A549 (cell line): Measurements from ENCODE around the gene CABCOCO1. TPM values are rescaled to one million over a fixed set of nuclear protein-coding genes. Genes with fewer than 3 reads are reported as not detected.

Source experiments
- ATAC-seq, 2 experiments: fragments of 200-7000 bp in 1 of 2; fragments of >200 bp in 1 of 2; cut with Nextera tagmentation in 1 of 2; cut with Tn5 transposase in 1 of 2; 3 replicates each; pipeline versions ENCODE4 v1.8.0 to v1.9.1; 2018 to 2020; ENCODE audit warnings: mild to moderate bottlenecking in 1 of 2, moderate library complexity in 1 of 2
- CTCF ChIA-PET: fragments of 300-600 bp; sonication (Branson Sonifier 250); formaldehyde crosslinking; extraction: SDS; loops from one replicate; lab custom pipeline; 2021; ENCODE audit warnings: antibody characterized with exemption, inconsistent platforms; lab: Yijun Ruan, JAX
- POLR2A ChIA-PET: fragments of 350-600 bp; formaldehyde crosslinking; extraction: SDS; loops from one replicate; lab custom pipeline; 2021; ENCODE audit warnings: antibody characterized with exemption, inconsistent platforms; lab: Yijun Ruan, JAX
- DNase-seq, 2 experiments: peaks; one replicate each; pipeline versions ENCODE4 v3.0.0 to v3.0.0-alpha.2; 2011 to 2016; ENCODE audit warnings: low read depth in 1 of 2, low spot score in 1 of 2
- FAIRE-seq: peaks from 2 replicates; lab custom pipeline; 2011; peaks lifted over from hg19 to GRCh38; lab: Jason Lieb, UNC
- H3K27ac ChIP-seq, 2 experiments: fragments of >200 bp; sonication (Bioruptor Twin); formaldehyde crosslinking; 3 replicates each; pipeline ENCODE4 v1.5.1; 2016 to 2017
- H3K4me1 ChIP-seq: fragments of >200 bp; sonication (Bioruptor Twin); formaldehyde crosslinking; 3 replicates; pipeline ENCODE4 v1.6.1; 2016
- H3K4me2 ChIP-seq: fragments of >200 bp; sonication (Bioruptor Twin); formaldehyde crosslinking; 3 replicates; pipeline ENCODE4 v1.6.1; 2016
- H3K4me3 ChIP-seq: fragments of >200 bp; sonication (Bioruptor Twin); formaldehyde crosslinking; 3 replicates; pipeline ENCODE4 v1.5.1; 2016
- H3K9me3 ChIP-seq: fragments of >200 bp; sonication (Bioruptor Twin); formaldehyde crosslinking; 3 replicates; pipeline ENCODE4 v1.6.1; 2016
- CBX8 ChIP-seq: fragments of 200-600 bp; sonication (generic); IDR thresholded peaks from 2 replicates; pipeline ENCODE4 v1.6.1; 2016
- CTCF ChIP-seq: fragments of >200 bp; sonication (Bioruptor Twin); formaldehyde crosslinking; IDR thresholded peaks from 3 replicates; pipeline ENCODE4 v1.5.1; 2016
- EP300 ChIP-seq, 2 experiments: fragments of >200 bp; sonication (Bioruptor Twin); formaldehyde crosslinking; IDR thresholded peaks; 2 replicates in 1 of 2; 3 replicates in 1 of 2; pipeline ENCODE4 v1.6.1; 2016 to 2017
- ESRRA ChIP-seq: fragments of 150-350 bp; IDR thresholded peaks from 2 replicates; pipeline ENCODE4 v1.6.1; 2014; ENCODE audit warnings: mild to moderate bottlenecking, low read length, borderline replicate concordance
- FOSL2 ChIP-seq, 2 experiments: fragments of 450-650 bp in 1 of 2; fragments of >200 bp in 1 of 2; sonication (Bioruptor Twin) in 1 of 2; formaldehyde crosslinking; IDR thresholded peaks; 2 replicates each; pipeline versions ENCODE4 v1.5.0 to v1.6.1; 2016 to 2020; ENCODE audit warnings: mild to moderate bottlenecking in 1 of 2, moderate library complexity in 1 of 2
- HOXA7 ChIP-seq: fragments of 250-450 bp; sonication (Bioruptor Pico); IDR thresholded peaks from 2 replicates; pipeline ENCODE4 v1.5.0; 2020; ENCODE audit warnings: mild to moderate bottlenecking, moderate library complexity
- NFE2L2 ChIP-seq: fragments of 150-350 bp; conservative IDR thresholded peaks from 2 replicates; pipeline ENCODE4 v1.6.1; 2014; ENCODE audit warnings: low read length
- NPAS2 ChIP-seq: fragments of 250-450 bp; sonication (Bioruptor Pico); IDR thresholded peaks from 2 replicates; pipeline ENCODE4 v1.8.0; 2022; ENCODE audit warnings: mild to moderate bottlenecking, moderate library complexity, borderline replicate concordance
- NR3C1 ChIP-seq: fragments of >200 bp; sonication (Bioruptor Twin); formaldehyde crosslinking; IDR thresholded peaks from 3 replicates; pipeline ENCODE4 v1.6.1; 2017
- POLR2A ChIP-seq: IDR thresholded peaks from 2 replicates; pipeline ENCODE4 v1.6.1; 2012; ENCODE audit warnings: mild to moderate bottlenecking, low read length
- POLR2AphosphoS2 ChIP-seq: conservative IDR thresholded peaks from 2 replicates; pipeline ENCODE4 v1.6.1; 2012; ENCODE audit warnings: low read length, improper control_type of control experiment, inconsistent platforms
- RARB ChIP-seq: fragments of 250-450 bp; sonication (Bioruptor Pico); IDR thresholded peaks from 2 replicates; pipeline ENCODE4 v1.8.0; 2021; ENCODE audit warnings: mild to moderate bottlenecking, moderate library complexity
- REST ChIP-seq: fragments of 200-600 bp; sonication (generic); IDR thresholded peaks from 2 replicates; pipeline ENCODE4 v1.6.1; 2016; ENCODE audit warnings: antibody characterized with exemption, mild to moderate bottlenecking, moderate library complexity
- RFX5 ChIP-seq: fragments of 450-650 bp; IDR thresholded peaks from 2 replicates; pipeline ENCODE4 v1.7.1; 2014; ENCODE audit warnings: antibody characterized with exemption, mild to moderate bottlenecking, moderate library complexity
- SMC3 ChIP-seq: fragments of >200 bp; sonication (Bioruptor Twin); formaldehyde crosslinking; IDR thresholded peaks from 3 replicates; pipeline ENCODE4 v1.6.1; 2018; ENCODE audit warnings: inconsistent platforms
- TFCP2L1 ChIP-seq: fragments of 250-450 bp; sonication (Bioruptor Pico); IDR thresholded peaks from 2 replicates; pipeline ENCODE4 v1.5.0; 2021; ENCODE audit warnings: mild to moderate bottlenecking
- USF2 ChIP-seq: fragments of 450-650 bp; IDR thresholded peaks from 2 replicates; pipeline ENCODE4 v1.6.1; 2014; ENCODE audit warnings: antibody characterized with exemption
- ZNF302 ChIP-seq: fragments of 250-450 bp; sonication (Bioruptor Pico); IDR thresholded peaks from 2 replicates; pipeline ENCODE4 v1.9.0; 2021; ENCODE audit warnings: inconsistent platforms, mild to moderate bottlenecking, moderate library complexity
- ZSCAN20 ChIP-seq: fragments of 250-450 bp; sonication (Bioruptor Pico); IDR thresholded peaks from 2 replicates; pipeline ENCODE4 v1.8.0; 2022; ENCODE audit warnings: mild to moderate bottlenecking, moderate library complexity
- WGBS: methylation state at CpG from one replicate; pipeline ENCODE4 v1.1.6; 2017; ENCODE audit errors: missing lambda C conversion rate; 5-methylcytosine and 5-hydroxymethylcytosine counted together
- polyA plus RNA-seq, 4 experiments: library from polyadenylated mRNA; depleted of rRNA in 3 of 4; stranded (reverse); fragments of >200 nt; fragmentation: RNase III in 1 of 4; extraction: RNeasy Plus Mini Kit Qiagen cat#74134 plus additional on column Dnase treatment in 1 of 4; gene quantifications; 2 replicates in 3 of 4; 3 replicates in 1 of 4; pipeline ENCODE4 v1.2.3, GENCODE V29; 2011 to 2017
- TF ChIP-seq, protein P1 (sequence below): IDR thresholded peaks from 2 replicates; pipeline ENCODE4 v1.6.1; 2012; ENCODE audit warnings: low read depth, borderline replicate concordance

CABCOCO1 gene
- polyA plus RNA-seq, 2 of the 4 experiments (the other 2 are of a cell fraction): 0.77 to 1.1 TPM

- FAIRE-seq (no peak), DNase-seq (no peak), ATAC-seq (no peak)
- TF ChIP-seq NPAS2 (CRISPR knock-in tag): no peak
- TF ChIP-seq, protein P1, sequence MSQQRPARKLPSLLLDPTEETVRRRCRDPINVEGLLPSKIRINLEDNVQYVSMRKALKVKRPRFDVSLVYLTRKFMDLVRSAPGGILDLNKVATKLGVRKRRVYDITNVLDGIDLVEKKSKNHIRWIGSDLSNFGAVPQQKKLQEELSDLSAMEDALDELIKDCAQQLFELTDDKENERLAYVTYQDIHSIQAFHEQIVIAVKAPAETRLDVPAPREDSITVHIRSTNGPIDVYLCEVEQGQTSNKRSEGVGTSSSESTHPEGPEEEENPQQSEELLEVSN: no peak
- H3K9me3 ChIP-seq: no peaks in the 10 kb centered on the region
- WGBS: 50% methylated on average over 3 of the region's 3 CpGs
- ChIA-PET POLR2A (no interaction called here), CTCF (interaction anchor here (1.0 to 1.8 kb wide), 2 partner anchors 12 to 73 kb away, joined by 3 to 5 read pairs; no protein-coding TSS in a partner anchor)
- H3K4me1 ChIP-seq: peaks cover 15% of the 10 kb centered on the region
- no peak overlapping the region for H3K4me2 ChIP-seq
- no peak overlapping the region for H3K27ac ChIP-seq
- H3K4me3 ChIP-seq: no peak overlapping the region
These were observed 99.1 kb downstream of the CABCOCO1 start for GRCh38 chr10:61761825-61762217.

DNA sequence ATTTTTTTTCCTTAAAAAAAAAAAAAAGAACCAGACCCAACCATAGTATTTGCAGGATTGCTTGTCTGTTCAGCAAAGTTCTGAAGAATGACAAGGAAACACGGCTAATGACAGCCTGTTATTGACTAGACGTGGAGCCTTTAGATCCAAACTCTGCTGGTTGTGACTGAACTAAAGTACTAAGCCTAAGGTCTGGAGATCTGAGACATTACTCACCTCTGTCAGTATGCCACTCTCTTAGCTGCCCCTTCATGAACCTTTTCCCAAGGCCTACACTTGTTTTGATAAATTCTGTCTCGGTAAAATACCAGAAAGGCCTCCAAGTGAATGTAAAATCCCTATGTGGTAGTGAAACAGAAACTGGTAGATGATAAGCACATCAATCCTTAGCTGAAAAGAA, 101.0 kb downstream of the CABCOCO1 start:
- no peak for TF ChIP-seq POLR2A
- no peak for TF ChIP-seq HOXA7 (CRISPR knock-in tag)
- no peak for TF ChIP-seq ESRRA
- TF ChIP-seq SMC3: no peak
- no peak for TF ChIP-seq REST
- TF ChIP-seq ZSCAN20 (CRISPR knock-in tag): no peak
- no peak for TF ChIP-seq CBX8
- TF ChIP-seq, all 56 proteins: peak for 0
- CTCF ChIA-PET: interaction anchor here (1.2 kb wide), 1 partner anchor 13 kb away, joined by 3 read pairs; no protein-coding TSS in a partner anchor

GRCh38 chr10:61764486-61764885, 101.8 kb downstream of the CABCOCO1 start:
- H3K9me3 ChIP-seq: no peaks in the 10 kb centered on the region
- DNase-seq (no peak), FAIRE-seq (no peak), ATAC-seq (no peak)
- no peak overlapping the region for H3K4me3 ChIP-seq
- CTCF ChIA-PET: interaction anchor here (1.2 kb wide), 2 partner anchors 13 to 67 kb away, joined by 3 read pairs; no protein-coding TSS in a partner anchor
- TF ChIP-seq USF2: no peak
- no peak for TF ChIP-seq HOXA7 (CRISPR knock-in tag)
- TF ChIP-seq EP300 (IDR thresholded peaks at IDR 0.05): no peak
- TF ChIP-seq NR3C1: no peak
- TF ChIP-seq TFCP2L1 (CRISPR knock-in tag): no peak
- TF ChIP-seq NFE2L2: no peak
- TF ChIP-seq FOSL2 (IDR thresholded peaks at IDR 0.05): no peak
- TF ChIP-seq FOSL2 (CRISPR knock-in tag; IDR thresholded peaks at IDR 0.05): no peak
- TF ChIP-seq RARB: no peak
- no peak for TF ChIP-seq CTCF
- TF ChIP-seq ZNF302: no peak
- no peak for TF ChIP-seq RFX5
- TF ChIP-seq POLR2AphosphoS2: no peak
- WGBS: 68% methylated on average over 5 of the region's 5 CpGs
- POLR2A ChIA-PET: no interaction called here
- H3K4me1 ChIP-seq: peaks cover 9% of the 10 kb centered on the region
- H3K27ac ChIP-seq: no peak overlapping the region
- H3K4me2 ChIP-seq: no peak overlapping the region

More for the DNA sequence above, 101.0 kb downstream of the CABCOCO1 start:
- Histone ChIP-seq H3K9me3 (no peaks in the 10 kb centered on the region), H3K4me2 (no peak overlapping the region), H3K27ac (no peak overlapping the region), H3K4me1 (peaks cover 9% of the 10 kb centered on the region), H3K4me3 (no peak overlapping the region)
- WGBS: 84% methylated on average over 3 of the region's 3 CpGs
- POLR2A ChIA-PET: no interaction called here
- no peak for DNase-seq
- no peak for FAIRE-seq
- ATAC-seq: no peak
